Glutamatergic neuron (in vitro differentiated cells): ENCODE measurements around the gene WDTC1. TPM values are rescaled to one million over a fixed set of nuclear protein-coding genes. Genes with fewer than 3 reads are reported as not detected.
A peak's percentile ranks its signal among the peaks of the same experiment; 100 is the strongest.

Experiments used
- DNase-seq: peaks from one replicate; pipeline ENCODE4 v3.0.0; 2022
- H3K27ac Mint-ChIP-seq: one replicate; pipeline ENCODE4 v1.8.0; 2020; ENCODE audit warnings: mild to moderate bottlenecking, mixed read lengths, inconsistent platforms; ENCODE audit not compliant: unreplicated experiment
- H3K27me3 Mint-ChIP-seq: one replicate; pipeline ENCODE4 v1.8.0; 2020; ENCODE audit warnings: mild to moderate bottlenecking, moderate library complexity, mixed read lengths, inconsistent platforms; ENCODE audit not compliant: unreplicated experiment
- H3K36me3 Mint-ChIP-seq: one replicate; pipeline ENCODE4 v1.8.0; 2020; ENCODE audit warnings: mild to moderate bottlenecking, mixed read lengths, inconsistent platforms; ENCODE audit not compliant: unreplicated experiment
- H3K4me1 Mint-ChIP-seq: one replicate; pipeline ENCODE4 v1.8.0; 2020; ENCODE audit warnings: mild to moderate bottlenecking, low read depth, mixed read lengths, inconsistent platforms; ENCODE audit not compliant: unreplicated experiment
- H3K4me3 Mint-ChIP-seq: one replicate; pipeline ENCODE4 v1.8.0; 2020; ENCODE audit warnings: mild to moderate bottlenecking, mixed read lengths, inconsistent platforms; ENCODE audit not compliant: unreplicated experiment
- H3K9me3 Mint-ChIP-seq: one replicate; pipeline ENCODE4 v1.8.0; 2020; ENCODE audit warnings: mild to moderate bottlenecking, moderate library complexity, mixed read lengths, inconsistent platforms; ENCODE audit not compliant: unreplicated experiment
- CTCF ChIP-seq: fragments of 200-600 bp; sonication (generic); IDR thresholded peaks from one replicate; pipeline ENCODE4 v1.5.0; 2021; ENCODE audit not compliant: partially characterized antibody, unreplicated experiment
- total RNA-seq: library from RNA; stranded (reverse); fragmentation: NEBNext Ultra II Directional; extraction: Animal tissue kit (Norgen Biotek cat#: 25700); gene quantifications from one replicate; pipeline ENCODE4 v1.2.1, GENCODE V29; 2021; ENCODE audit not compliant: unreplicated experiment

The WDTC1 gene
- total RNA-seq, 1 donor from 2014 or later = 49.4 TPM

DNA sequence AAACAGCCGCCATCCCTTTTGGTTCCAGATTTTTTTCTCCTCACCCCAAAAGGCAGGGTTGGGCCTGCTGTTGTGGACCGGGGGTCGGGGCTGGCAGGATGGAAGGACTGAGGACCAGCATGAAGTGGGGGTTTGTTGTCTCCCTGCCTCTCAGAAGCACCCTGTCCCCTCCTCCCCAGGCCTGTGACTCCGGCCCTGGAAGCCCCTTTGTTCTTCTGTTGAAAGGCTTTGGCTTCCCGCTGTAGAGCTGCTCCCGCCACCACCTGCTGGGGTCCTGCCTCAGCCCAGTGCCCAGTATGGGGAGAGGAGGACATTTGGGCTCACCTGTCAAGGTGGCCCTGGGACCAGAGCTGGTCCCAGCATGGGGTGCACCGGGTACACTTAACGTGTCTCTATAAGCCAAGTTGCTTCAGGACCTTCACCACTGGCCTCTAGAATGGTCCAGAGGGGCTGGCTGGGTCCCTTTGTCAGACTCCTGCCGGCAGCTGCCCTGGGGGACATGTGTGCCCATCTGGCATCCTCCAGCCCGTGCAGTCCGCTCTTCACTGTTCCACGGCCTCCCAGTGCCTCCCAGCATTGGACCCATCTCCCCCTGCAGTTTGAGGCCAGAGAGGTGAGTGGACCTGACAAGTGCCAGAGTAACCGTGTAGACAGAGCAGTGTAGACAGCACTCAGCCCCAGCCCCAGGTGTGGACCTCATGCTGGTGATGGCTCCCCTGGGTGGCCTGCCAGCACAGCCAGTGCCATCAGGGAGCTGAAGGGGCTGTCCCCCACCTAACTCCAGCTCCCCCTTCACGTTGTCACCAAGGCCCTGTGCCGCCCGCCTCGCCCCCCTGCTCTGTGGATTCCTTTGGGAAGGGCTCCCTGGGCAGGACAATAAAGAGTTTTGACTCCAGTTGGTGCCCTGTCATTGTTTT lies 101.3 kb downstream of the WDTC1 start:
- Mint-ChIP-seq H3K9me3 (peaks cover 8% of the 10 kb centered on the region), H3K27ac (no peak overlapping the region), H3K27me3 (peaks cover 12% of the 10 kb centered on the region), H3K4me3 (no peak overlapping the region), H3K4me1 (peaks cover 10% of the 10 kb centered on the region), H3K36me3 (no peaks in the 10 kb centered on the region)
- no peak for DNase-seq
- TF ChIP-seq CTCF = no peak

DNA sequence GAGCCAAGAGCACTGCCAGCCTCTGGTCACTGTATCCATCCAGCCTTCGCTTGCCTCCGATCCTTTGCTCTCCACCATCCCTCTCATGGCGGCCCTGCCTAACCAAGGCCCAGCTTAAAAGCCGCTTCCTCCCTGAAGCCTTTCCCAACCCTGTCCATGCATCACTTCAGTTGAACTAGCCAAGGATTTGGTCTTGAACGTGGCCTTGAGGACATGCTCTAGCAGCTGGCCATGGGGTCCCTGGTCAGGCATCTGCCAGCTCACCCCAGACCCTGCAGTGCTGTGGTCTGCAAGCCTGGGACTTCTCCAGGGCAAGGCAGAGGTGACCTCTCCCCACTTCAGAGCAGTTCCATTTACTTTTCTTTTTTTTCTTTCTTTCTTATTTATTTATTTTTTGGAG lies 102.3 kb downstream of the WDTC1 start:
- Mint-ChIP-seq H3K27ac (peak overlapping the region; percentile 62), H3K27me3 (peaks cover 12% of the 10 kb centered on the region), H3K4me1 (peaks cover 10% of the 10 kb centered on the region), H3K36me3 (no peaks in the 10 kb centered on the region), H3K9me3 (peaks cover 8% of the 10 kb centered on the region), H3K4me3 (no peak overlapping the region)
- no peak for DNase-seq
- TF ChIP-seq CTCF = no peak

DNA sequence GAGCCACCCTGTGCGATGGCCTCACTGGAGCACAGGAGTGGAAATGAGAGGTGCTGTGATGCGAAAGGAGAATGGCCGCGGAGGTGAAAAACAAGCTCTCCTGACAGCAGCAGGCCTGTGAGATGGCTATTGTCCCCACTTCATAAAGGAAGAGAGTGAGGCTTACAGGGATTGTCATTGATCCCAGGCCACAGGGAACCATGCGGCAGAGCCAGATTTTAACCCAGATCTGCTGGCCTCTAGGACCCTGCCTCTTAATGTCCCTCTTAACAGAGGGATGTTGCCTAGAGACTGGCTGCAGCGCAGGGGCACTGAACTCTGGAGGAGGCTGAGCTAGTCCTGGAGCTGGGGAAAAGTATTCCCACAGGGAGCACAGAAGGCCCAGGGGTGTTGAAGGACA lies 104.3 kb downstream of the WDTC1 start:
- H3K36me3 Mint-ChIP-seq = no peaks in the 10 kb centered on the region
- peaks cover 11% of the 10 kb centered on the region for H3K9me3 Mint-ChIP-seq
- H3K4me1 Mint-ChIP-seq = peaks cover 18% of the 10 kb centered on the region
- DNase-seq = no peak
- peaks cover 14% of the 10 kb centered on the region for H3K27me3 Mint-ChIP-seq
- H3K4me3 Mint-ChIP-seq = no peak overlapping the region
- no peak overlapping the region for H3K27ac Mint-ChIP-seq
- no peak for TF ChIP-seq CTCF

GRCh38 chr1:27339213-27339612 lies 104.8 kb downstream of the WDTC1 start:
- no peak overlapping the region for H3K27ac Mint-ChIP-seq
- H3K36me3 Mint-ChIP-seq = no peaks in the 10 kb centered on the region
- H3K9me3 Mint-ChIP-seq = peaks cover 11% of the 10 kb centered on the region
- H3K4me3 Mint-ChIP-seq = no peak overlapping the region
- peaks cover 18% of the 10 kb centered on the region for H3K4me1 Mint-ChIP-seq
- H3K27me3 Mint-ChIP-seq = peaks cover 14% of the 10 kb centered on the region
- TF ChIP-seq CTCF = no peak
- no peak for DNase-seq
